C4-2B (cell line): ENCODE results near the gene CMIP.

Experiments
- ZFX ChIP-seq: fragments of 450-650 bp; IDR thresholded peaks from 2 replicates; pipeline ENCODE4 v1.6.1; 2017
- TF ChIP-seq, protein P1 (sequence below): fragments of 450-650 bp; conservative IDR thresholded peaks from 2 replicates; pipeline ENCODE4 v1.5.1; 2017; ENCODE audit warnings: mild to moderate bottlenecking

DNA sequence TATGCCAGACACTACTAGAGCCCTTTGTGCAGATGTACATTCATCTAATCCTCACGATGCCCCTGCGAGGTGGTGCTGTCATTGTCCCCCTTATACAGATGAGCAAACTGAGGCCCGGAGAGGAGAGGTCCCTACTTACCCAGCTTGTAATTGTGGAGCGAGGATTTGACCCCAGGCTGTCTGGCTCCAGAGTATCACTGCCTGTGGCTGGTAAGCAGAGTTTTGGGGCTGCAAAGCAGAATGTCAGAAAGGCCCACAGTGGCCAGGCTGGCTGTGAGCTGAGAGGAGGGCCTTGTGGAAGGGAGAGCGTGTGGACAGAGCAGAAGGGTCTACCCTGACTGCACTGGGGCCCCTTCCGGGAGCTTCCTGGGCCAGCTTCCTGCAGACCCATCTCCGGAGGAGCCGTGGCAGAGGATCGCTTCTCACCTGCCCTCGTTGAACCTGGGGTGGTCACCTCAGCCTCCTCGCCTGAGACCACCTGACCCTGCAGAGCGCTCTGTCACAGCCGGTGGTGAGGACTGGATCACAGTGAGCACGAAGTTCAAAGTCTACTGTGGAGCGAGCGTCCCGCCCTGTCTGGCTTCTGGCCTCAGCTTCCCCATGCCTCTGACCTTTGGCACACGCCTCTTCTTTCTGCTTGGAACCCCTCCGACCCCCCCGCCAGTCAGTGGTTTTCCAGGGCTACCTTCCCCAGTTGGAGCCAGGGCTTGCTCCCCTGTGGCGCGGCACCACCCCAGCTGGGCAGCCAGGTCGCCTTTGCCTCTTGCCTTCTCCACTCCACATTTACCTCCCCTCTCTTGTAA, 12.1 kb downstream of the CMIP start:
- TF ChIP-seq, protein P1, sequence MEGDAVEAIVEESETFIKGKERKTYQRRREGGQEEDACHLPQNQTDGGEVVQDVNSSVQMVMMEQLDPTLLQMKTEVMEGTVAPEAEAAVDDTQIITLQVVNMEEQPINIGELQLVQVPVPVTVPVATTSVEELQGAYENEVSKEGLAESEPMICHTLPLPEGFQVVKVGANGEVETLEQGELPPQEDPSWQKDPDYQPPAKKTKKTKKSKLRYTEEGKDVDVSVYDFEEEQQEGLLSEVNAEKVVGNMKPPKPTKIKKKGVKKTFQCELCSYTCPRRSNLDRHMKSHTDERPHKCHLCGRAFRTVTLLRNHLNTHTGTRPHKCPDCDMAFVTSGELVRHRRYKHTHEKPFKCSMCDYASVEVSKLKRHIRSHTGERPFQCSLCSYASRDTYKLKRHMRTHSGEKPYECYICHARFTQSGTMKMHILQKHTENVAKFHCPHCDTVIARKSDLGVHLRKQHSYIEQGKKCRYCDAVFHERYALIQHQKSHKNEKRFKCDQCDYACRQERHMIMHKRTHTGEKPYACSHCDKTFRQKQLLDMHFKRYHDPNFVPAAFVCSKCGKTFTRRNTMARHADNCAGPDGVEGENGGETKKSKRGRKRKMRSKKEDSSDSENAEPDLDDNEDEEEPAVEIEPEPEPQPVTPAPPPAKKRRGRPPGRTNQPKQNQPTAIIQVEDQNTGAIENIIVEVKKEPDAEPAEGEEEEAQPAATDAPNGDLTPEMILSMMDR = no peak
- TF ChIP-seq ZFX = no peak
